Measurements from ENCODE around the gene ADAM29. TPM values are rescaled to one million over a fixed set of nuclear protein-coding genes. Genes with fewer than 3 reads are reported as not detected.
"Not testable (repeated sequence)": the region's sequence is repeated elsewhere in the genome, so short reads cannot be mapped to it uniquely, and the experiment has no call there.

The ADAM29 gene
- total RNA-seq, 1 experiment from 2014 or later = not detected

- TF ChIP-seq CTCF (IDR thresholded peaks at IDR 0.05; ENCODE audit: insufficient read depth in 1 of 2, low read depth in 1 of 2, low read length in 1 of 2, severe bottlenecking in 1 of 2, unreplicated experiment in 1 of 2) = no peak
- H3K9me3 ChIP-seq = no peaks in the 10 kb centered on the region
- peaks cover 9% of the 10 kb centered on the region for H3K9me3 Mint-ChIP-seq (ENCODE audit: unreplicated experiment)
- no peaks in the 10 kb centered on the region for H3K36me3 Mint-ChIP-seq (ENCODE audit: insufficient read depth, unreplicated experiment)
- BruUV-seq (replicated peaks) = no TSS peak
- intact Hi-C loops (cut with micrococcal nuclease; ENCODE audit: unreplicated experiment) = no loop called here
- H3K36me3 ChIP-seq (ENCODE audit: control insufficient read depth, insufficient read depth, low read length) = no peaks in the 10 kb centered on the region
- H3K4me1 ChIP-seq = peaks cover 21% of the 10 kb centered on the region
- ChIA-PET CTCF (no interaction called here), POLR2A (no interaction called here)
- H3K4me1 Mint-ChIP-seq (ENCODE audit: low read depth, unreplicated experiment) = peaks cover 6% of the 10 kb centered on the region
- H3K4me3 Mint-ChIP-seq (ENCODE audit: unreplicated experiment) = no peak overlapping the region
- H3K27me3 Mint-ChIP-seq (ENCODE audit: insufficient read depth, unreplicated experiment) = no peaks in the 10 kb centered on the region
- no peak overlapping the region for H3K27ac Mint-ChIP-seq (ENCODE audit: unreplicated experiment)
- DNase-seq = no peak
- H3K27me3 ChIP-seq (replicated peaks; ENCODE audit: control insufficient read depth, insufficient read depth, low read length) = no peaks in the 10 kb centered on the region
- H3K4me3 ChIP-seq (ENCODE audit: low read depth, low read length) = no peak overlapping the region
Observed at GRCh38 chr4:174871407-174871806, 46.8 kb upstream of the ADAM29 start.

GRCh38 chr4:174873146-174873545 is 45.0 kb upstream of the ADAM29 start:
- H3K9me3 Mint-ChIP-seq (ENCODE audit: unreplicated experiment); H3K4me1 Mint-ChIP-seq (ENCODE audit: low read depth, unreplicated experiment); H3K27ac Mint-ChIP-seq (ENCODE audit: unreplicated experiment); BruUV-seq (replicated peaks); DNase-seq; H3K9me3 ChIP-seq; H3K36me3 ChIP-seq (ENCODE audit: control insufficient read depth, insufficient read depth, low read length); H3K4me3 Mint-ChIP-seq (ENCODE audit: unreplicated experiment); H3K4me3 ChIP-seq (ENCODE audit: low read depth, low read length); H3K27me3 ChIP-seq (replicated peaks; ENCODE audit: control insufficient read depth, insufficient read depth, low read length); H3K27me3 Mint-ChIP-seq (ENCODE audit: insufficient read depth, unreplicated experiment); CTCF ChIA-PET; POLR2A ChIA-PET; H3K36me3 Mint-ChIP-seq (ENCODE audit: insufficient read depth, unreplicated experiment): not testable (repeated sequence)
- intact Hi-C loops (cut with micrococcal nuclease; ENCODE audit: unreplicated experiment) = loop anchor here (2.0 kb wide), 1 partner anchor 664 kb away; no protein-coding TSS in a partner anchor
- H3K4me1 ChIP-seq = peaks cover 21% of the 10 kb centered on the region

- ChIA-PET CTCF (no interaction called here), POLR2A (no interaction called here)
- peak in 1 of 2 experiments; percentile 13 for DNase-seq
- no peaks in the 10 kb centered on the region for H3K9me3 ChIP-seq
- Mint-ChIP-seq H3K36me3 (ENCODE audit: insufficient read depth, unreplicated experiment) (no peaks in the 10 kb centered on the region), H3K27ac (ENCODE audit: unreplicated experiment) (no peak overlapping the region), H3K4me1 (ENCODE audit: low read depth, unreplicated experiment) (no peaks in the 10 kb centered on the region), H3K9me3 (ENCODE audit: unreplicated experiment) (no peaks in the 10 kb centered on the region), H3K4me3 (ENCODE audit: unreplicated experiment) (no peak overlapping the region), H3K27me3 (ENCODE audit: insufficient read depth, unreplicated experiment) (no peaks in the 10 kb centered on the region)
- H3K4me1 ChIP-seq = peaks cover 21% of the 10 kb centered on the region
- H3K36me3 ChIP-seq (ENCODE audit: control insufficient read depth, insufficient read depth, low read length) = no peaks in the 10 kb centered on the region
- no peak overlapping the region for H3K4me3 ChIP-seq (ENCODE audit: low read depth, low read length)
- H3K27me3 ChIP-seq (replicated peaks; ENCODE audit: control insufficient read depth, insufficient read depth, low read length) = no peaks in the 10 kb centered on the region
- BruUV-seq (replicated peaks) = no TSS peak
- peak in 1 of 2 experiments; percentile 9 for TF ChIP-seq CTCF (IDR thresholded peaks at IDR 0.05; ENCODE audit: insufficient read depth in 1 of 2, low read depth in 1 of 2, low read length in 1 of 2, severe bottlenecking in 1 of 2, unreplicated experiment in 1 of 2)
- intact Hi-C loops (cut with micrococcal nuclease; ENCODE audit: unreplicated experiment) = loop anchor here (2.0 kb wide), 2 partner anchors 379 to 663 kb away; no protein-coding TSS in a partner anchor
Observed at GRCh38 chr4:174873931-174874330, 44.2 kb upstream of the ADAM29 start.

GRCh38 chr4:174874898-174875297 is 43.3 kb upstream of the ADAM29 start:
- ChIA-PET POLR2A (no interaction called here), CTCF (no interaction called here)
- no TSS peak for BruUV-seq (replicated peaks)
- no peaks in the 10 kb centered on the region for H3K9me3 Mint-ChIP-seq (ENCODE audit: unreplicated experiment)
- H3K4me3 Mint-ChIP-seq (ENCODE audit: unreplicated experiment) = no peak overlapping the region
- no peak overlapping the region for H3K27ac Mint-ChIP-seq (ENCODE audit: unreplicated experiment)
- no peaks in the 10 kb centered on the region for H3K4me1 Mint-ChIP-seq (ENCODE audit: low read depth, unreplicated experiment)
- no peaks in the 10 kb centered on the region for H3K36me3 ChIP-seq (ENCODE audit: control insufficient read depth, insufficient read depth, low read length)
- peaks cover 16% of the 10 kb centered on the region for H3K4me1 ChIP-seq
- H3K9me3 ChIP-seq = no peaks in the 10 kb centered on the region
- no peaks in the 10 kb centered on the region for H3K27me3 Mint-ChIP-seq (ENCODE audit: insufficient read depth, unreplicated experiment)
- intact Hi-C loops (cut with micrococcal nuclease; ENCODE audit: unreplicated experiment) = loop anchor here (2.0 kb wide), 1 partner anchor 378 kb away; no protein-coding TSS in a partner anchor
- no peak for DNase-seq
- H3K4me3 ChIP-seq (ENCODE audit: low read depth, low read length) = no peak overlapping the region
- H3K27me3 ChIP-seq (replicated peaks; ENCODE audit: control insufficient read depth, insufficient read depth, low read length) = no peaks in the 10 kb centered on the region
- H3K36me3 Mint-ChIP-seq (ENCODE audit: insufficient read depth, unreplicated experiment) = no peaks in the 10 kb centered on the region
- TF ChIP-seq CTCF (IDR thresholded peaks at IDR 0.05; ENCODE audit: insufficient read depth in 1 of 2, low read depth in 1 of 2, low read length in 1 of 2, severe bottlenecking in 1 of 2, unreplicated experiment in 1 of 2) = no peak

All from Caco-2 (cell line).